HG03558 (cell line): ENCODE measurements around the gene ENTHD1.
"Not testable (repeated sequence)": the region's sequence is repeated elsewhere in the genome, so short reads cannot be mapped to it uniquely, and the experiment has no call there.

Experiments used
- ATAC-seq: cut with Tn5 transposase; IDR thresholded peaks from one replicate; pipeline ENCODE4 v1.9.1; 2021; ENCODE audit warnings: moderate number of reproducible peaks; ENCODE audit not compliant: unreplicated experiment; ENCODE audit errors: extremely low read depth

The ENTHD1 gene

GRCh38 chr22:39739338-39740027 lies 154.1 kb downstream of the ENTHD1 start:
- ATAC-seq, result no peak

DNA sequence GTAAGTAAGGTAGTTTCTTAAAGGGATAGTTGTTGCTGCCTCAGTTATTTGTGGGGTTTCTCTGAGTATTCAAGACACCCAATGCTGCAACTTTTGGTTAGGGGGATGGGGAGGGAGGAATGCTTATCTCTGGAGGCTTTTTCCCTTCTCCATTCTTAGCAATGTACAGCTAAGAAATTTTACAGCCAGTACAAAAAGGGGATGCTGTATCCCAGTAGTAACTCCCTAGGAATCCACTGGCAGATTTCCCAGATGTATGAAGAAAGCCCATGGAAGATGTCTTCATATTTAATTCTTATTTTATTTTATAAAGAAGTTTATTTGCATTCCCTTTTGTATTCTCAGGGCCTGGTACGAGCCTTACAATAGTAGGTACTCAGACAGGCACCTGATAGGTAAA lies 154.8 kb downstream of the ENTHD1 start:
- no peak for ATAC-seq

- ATAC-seq, result no peak
Observed at GRCh38 chr22:39735776-39736175, 157.8 kb downstream of the ENTHD1 start.

DNA sequence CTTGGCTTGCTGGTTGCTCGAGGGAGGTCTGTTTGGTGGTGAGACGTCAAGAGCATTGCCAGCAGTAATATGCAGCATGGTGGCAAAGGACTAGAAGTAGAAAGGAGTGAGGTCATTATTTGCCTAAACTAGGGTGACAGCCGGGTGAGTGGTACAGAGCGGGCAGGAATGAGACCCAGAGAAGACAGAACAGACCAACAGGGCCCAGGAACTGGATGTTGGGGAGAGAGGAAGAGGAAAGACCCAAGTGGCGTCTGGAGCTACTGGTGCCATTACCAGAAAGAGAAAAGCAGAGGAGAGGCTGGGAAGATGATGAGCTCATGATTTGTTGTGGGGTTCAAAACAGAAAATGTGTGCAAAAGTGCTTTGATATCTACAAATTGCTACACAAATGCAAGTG lies 158.7 kb downstream of the ENTHD1 start:
- ATAC-seq, result no peak

DNA sequence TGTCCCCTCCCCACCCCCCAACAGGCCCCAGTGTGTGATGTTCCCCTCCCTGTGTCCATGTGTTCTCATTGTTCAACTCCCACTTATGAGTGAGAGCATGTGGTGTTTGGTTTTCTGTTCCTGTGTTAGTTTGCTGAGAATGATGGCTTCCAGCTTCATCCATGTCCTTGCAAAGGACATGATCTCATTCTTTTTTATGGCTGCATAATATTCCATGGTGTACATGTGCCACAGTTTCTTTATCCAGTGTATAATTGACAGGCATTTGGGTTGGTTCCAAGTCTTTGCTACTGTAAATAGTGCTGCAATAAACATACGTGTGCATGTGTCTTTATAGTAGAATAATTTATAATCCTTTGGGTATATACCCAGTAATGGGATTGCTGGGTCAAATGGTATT lies 159.5 kb downstream of the ENTHD1 start:
- ATAC-seq, result not testable (repeated sequence)

DNA sequence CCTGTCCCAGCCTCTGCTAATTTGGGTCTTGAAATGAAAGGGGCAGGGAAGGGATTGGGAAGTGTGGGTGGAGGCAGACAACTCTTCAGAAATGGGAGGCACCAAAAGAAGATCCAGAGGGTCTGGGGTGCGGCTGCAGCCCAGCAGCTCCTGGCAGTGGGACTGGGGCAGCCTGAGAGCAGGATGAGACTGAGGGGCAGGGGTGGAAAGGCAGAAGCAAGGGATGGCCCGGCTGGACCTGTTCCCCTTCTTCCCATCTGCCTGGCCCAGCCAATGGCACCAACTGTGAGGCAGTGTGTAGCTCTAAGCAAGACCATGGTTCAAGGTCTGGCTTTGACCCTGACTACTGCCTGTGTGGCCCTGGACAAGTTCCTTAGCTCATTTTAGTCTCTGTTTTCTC lies 160.4 kb downstream of the ENTHD1 start:
- no peak for ATAC-seq

GRCh38 chr22:39732625-39733024 lies 160.9 kb downstream of the ENTHD1 start:
- ATAC-seq, result no peak

DNA sequence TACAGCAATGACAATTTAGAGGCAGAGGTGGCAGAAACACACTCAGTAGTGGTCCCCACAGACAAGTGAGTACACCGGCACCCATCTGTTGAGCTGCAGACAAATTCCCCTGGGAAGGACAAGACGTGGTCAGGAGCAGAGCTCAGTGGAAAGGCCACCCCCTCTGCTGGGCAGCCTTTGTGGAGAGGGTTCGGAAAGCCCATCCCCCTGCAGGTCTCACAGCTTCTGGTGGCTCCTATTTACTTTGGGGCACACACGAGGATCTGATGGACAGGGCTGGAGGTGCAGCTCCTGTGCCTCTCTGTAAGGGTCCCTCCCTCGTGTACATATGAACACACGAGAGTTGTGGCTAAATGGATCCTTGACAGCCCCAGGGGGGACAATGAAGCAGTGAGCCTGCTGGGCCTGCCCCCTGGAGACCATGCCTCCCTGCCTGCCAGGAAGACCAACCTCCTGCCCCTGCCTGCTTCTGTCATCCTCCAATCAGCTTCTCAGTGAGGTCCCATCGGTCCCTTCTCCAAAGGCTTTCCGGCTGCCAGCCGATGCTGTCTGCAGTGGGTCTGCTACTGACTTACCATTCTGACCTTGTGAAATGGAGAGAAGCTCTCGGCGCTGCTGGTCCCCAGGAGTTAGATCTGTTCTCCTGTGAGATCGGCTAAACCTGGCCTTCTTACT lies 161.5 kb downstream of the ENTHD1 start:
- no peak for ATAC-seq

GRCh38 chr22:39731481-39731880 lies 162.1 kb downstream of the ENTHD1 start:
- ATAC-seq, result no peak

- ATAC-seq, result no peak
Observed at GRCh38 chr22:39729141-39729934, 164.2 kb downstream of the ENTHD1 start.

DNA sequence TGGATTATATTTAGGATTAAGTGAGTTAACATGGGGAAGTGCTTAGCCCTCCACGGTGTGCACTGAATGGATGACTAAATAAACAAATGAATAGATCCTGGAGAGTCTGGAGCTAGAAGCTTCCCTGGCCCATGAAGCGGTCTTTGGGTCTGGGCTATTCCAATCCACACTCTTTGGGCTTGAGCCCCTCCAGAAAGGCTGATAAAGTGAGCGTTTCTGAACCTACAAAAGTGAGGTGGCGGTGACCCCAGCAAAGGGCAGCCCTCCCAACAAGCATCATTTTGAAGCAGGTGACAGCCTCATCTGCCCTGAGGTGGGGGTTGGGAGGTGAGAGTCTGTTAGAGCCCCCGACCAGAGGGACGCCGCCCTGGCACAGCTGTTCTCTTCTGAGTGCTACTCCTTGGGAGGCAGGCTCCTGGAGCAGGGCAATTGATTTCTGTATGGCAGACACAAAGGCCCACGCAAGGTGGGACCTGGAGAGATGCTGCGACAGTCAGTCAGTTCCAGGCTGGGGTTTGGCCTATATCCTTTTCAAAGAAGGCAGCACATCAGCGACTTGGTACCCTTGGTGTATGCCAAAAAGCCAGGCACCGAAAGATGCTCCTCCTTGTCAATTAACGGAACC lies 165.2 kb downstream of the ENTHD1 start:
- ATAC-seq, result no peak

- ATAC-seq, result no peak
Observed at GRCh38 chr22:39727541-39727940, 166.0 kb downstream of the ENTHD1 start.

- ATAC-seq, result no peak
Observed at GRCh38 chr22:39725351-39726035, 168.1 kb downstream of the ENTHD1 start.

DNA sequence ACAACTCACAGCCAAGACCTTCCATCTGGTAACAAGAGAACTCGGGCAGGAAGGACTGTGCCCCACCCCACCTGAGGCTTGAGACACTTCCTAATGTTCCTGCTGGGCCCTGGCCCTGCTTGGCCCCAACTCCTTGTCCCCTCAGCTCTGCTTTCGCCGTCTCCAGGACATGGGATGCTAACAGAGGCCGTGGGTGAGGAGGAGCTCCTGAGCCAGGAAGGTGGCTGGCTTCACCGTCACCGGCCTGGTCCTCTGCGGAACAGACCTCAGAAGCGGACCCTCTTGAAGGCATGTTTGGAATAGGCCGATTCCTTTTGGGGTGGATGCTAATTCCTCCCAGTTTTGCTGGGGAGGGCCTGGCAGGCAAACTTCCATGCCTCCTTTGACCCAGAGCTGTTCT lies 168.7 kb downstream of the ENTHD1 start:
- no peak for ATAC-seq

- ATAC-seq, result no peak
Observed at GRCh38 chr22:39724390-39724789, 169.2 kb downstream of the ENTHD1 start.

GRCh38 chr22:39723899-39724351 lies 169.6 kb downstream of the ENTHD1 start:
- no peak for ATAC-seq

DNA sequence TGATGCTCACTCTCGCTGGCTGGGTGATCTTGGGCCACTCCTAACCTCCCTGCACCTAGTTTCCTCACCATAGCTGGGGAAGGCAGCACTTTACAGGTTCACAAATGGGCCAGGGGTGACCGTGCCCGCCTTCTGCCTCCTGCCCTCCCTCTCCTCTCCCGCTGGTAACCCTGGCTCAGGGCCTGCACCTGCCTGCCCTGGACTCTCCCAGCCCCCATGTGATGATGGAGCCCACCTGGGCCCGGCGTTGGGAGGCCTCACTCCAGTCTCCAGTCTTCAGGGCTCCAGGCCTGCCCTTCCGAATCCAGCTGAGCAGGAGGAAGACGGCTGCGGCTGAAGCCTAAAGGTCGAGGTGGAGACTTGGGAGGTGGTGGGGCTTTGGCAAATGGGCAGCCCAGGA lies 170.1 kb downstream of the ENTHD1 start:
- ATAC-seq, result no peak

DNA sequence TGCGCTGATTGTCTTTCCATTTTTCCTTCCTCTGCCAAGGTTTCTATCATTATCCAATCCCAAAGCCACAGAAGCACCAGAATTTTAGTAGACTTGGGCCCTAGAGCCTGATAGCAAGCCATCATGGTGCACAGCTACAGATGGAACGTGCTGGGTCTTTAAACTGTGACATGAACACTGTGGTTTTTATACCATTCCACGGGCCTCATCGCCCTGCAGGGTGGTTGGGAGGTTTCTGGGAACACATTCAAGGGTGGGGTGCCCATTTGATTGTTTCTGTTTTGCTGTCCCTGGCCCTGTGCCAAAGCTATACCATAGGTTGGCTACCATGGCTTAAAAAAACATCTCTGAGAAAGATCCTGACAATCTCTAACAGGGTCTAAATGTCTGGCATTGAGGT lies 171.1 kb downstream of the ENTHD1 start:
- ATAC-seq, result no peak

DNA sequence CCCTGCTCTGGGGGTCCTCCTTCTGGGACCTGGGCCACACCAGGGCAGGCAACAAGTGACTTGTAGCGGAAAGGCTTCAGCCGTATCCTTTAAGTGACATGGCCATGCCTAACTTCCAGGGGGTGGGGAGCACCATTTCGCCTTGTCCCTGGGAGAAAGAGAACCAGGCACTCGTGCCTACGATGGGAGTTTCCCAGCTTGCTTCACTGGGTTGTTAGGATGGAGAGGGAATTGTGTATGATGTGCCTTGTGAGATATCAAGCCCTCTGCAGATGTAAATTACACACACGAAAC lies 171.6 kb downstream of the ENTHD1 start:
- ATAC-seq, result no peak

DNA sequence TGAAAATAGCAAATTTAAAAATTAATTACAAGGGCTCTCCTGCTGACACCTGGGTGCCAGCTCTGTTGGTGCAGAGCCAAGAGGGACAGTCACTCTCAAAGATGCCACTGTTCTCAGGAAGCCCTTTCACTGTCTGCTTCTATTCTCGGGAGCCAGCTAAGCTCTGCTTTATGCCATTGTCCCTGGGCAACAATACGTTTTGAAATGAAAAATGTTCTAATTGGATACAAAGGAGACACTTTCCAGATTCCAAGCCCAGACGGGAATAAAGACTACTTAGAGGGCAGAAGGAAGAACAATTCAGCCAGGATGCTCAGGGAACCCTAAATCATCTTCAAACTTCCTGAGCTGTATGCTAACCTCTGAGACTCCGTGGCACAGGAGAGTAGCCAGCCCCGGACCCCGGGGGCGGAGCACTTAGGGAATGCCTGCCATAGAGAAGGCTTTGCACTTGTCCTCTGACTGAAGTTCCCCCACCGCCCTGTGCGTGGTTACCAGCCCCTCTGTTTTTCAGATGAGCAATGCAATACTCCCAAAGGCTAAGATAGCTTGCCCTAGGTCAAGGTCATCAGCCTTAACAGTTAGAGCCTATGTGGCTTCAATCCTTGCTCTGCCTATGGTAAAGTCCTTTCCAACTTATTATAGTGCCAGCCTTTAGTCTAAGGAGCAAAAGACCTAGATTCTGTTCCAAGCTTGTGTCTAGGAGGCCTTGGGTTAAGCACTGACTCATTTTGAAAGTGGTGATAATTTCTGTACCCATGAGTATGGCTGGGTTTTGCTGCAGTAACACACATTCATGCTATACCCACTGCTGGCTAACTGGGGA lies 172.1 kb downstream of the ENTHD1 start:
- no peak for ATAC-seq
